PFSK-1 (cell line): ENCODE results near the gene ATL2.

Source experiments
- FOXP2 ChIP-seq: optimal IDR thresholded peaks from 2 replicates; pipeline ENCODE3; 2011; ENCODE audit warnings: borderline replicate concordance, control low read depth, inconsistent platforms; ENCODE audit not compliant: insufficient read depth; ENCODE audit errors: extremely low read length, extremely low read depth
- POLR2AphosphoS5 ChIP-seq: IDR thresholded peaks from 2 replicates; pipeline ENCODE4 v1.6.1; 2012; ENCODE audit warnings: low read depth, mild to moderate bottlenecking, control low read depth, low read length, moderate library complexity
- REST ChIP-seq, 2 experiments: IDR thresholded peaks; 2 replicates each; pipeline versions ENCODE4 v1.6.1 to v1.8.0; 2011 to 2012; ENCODE audit warnings: low read depth in 2 of 2, low read length in 2 of 2, control low read depth in 1 of 2, inconsistent platforms in 1 of 2, mild to moderate bottlenecking in 1 of 2, moderate library complexity in 1 of 2; ENCODE audit not compliant: insufficient read depth in 1 of 2
- SIN3A ChIP-seq: IDR thresholded peaks from 2 replicates; pipeline ENCODE4 v1.6.1; 2012; ENCODE audit warnings: mild to moderate bottlenecking, low read length, moderate library complexity, borderline replicate concordance; ENCODE audit not compliant: insufficient read depth
- TAF1 ChIP-seq: IDR thresholded peaks from 2 replicates; pipeline ENCODE4 v1.6.1; 2012; ENCODE audit warnings: low read length, control low read depth, borderline replicate concordance; ENCODE audit not compliant: insufficient read depth

The ATL2 gene

DNA sequence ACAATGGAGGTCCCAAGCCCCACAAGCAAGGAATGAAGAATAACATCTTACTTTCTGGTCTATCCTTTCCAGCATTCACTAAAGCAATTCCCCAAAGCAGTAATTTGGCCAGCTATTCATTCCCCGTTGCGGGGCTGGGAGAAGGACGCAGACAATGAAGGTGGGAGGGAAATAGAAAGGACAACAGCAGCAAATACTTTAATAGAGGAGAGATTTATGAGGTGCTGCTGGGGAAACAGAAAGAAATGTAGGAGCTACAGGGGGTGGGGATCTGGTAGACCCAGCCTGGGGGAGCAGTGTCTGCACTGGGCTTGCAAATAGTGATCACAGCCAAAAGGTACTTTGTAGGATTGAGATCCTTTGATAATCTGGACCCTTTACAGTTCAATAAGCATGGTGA lies 13.9 kb upstream of the ATL2 start:
- TF ChIP-seq TAF1 (no peak), SIN3A (no peak), POLR2AphosphoS5 (no peak), FOXP2 (no peak), REST (IDR thresholded peaks at IDR 0.05; ENCODE audit: insufficient read depth in 1 of 2, low read depth in 2 of 2, low read length in 2 of 2) (no peak)

- TF ChIP-seq SIN3A (no peak), REST (IDR thresholded peaks at IDR 0.05; ENCODE audit: insufficient read depth in 1 of 2, low read depth in 2 of 2, low read length in 2 of 2) (no peak), POLR2AphosphoS5 (no peak), FOXP2 (no peak), TAF1 (no peak)
Measured at GRCh38 chr2:38387887-38388286, 10.8 kb upstream of the ATL2 start.

GRCh38 chr2:38386821-38387220 lies 9.7 kb upstream of the ATL2 start:
- TF ChIP-seq REST (IDR thresholded peaks at IDR 0.05; ENCODE audit: insufficient read depth in 1 of 2, low read depth in 2 of 2, low read length in 2 of 2) (no peak), TAF1 (no peak), SIN3A (no peak), FOXP2 (no peak), POLR2AphosphoS5 (no peak)

DNA sequence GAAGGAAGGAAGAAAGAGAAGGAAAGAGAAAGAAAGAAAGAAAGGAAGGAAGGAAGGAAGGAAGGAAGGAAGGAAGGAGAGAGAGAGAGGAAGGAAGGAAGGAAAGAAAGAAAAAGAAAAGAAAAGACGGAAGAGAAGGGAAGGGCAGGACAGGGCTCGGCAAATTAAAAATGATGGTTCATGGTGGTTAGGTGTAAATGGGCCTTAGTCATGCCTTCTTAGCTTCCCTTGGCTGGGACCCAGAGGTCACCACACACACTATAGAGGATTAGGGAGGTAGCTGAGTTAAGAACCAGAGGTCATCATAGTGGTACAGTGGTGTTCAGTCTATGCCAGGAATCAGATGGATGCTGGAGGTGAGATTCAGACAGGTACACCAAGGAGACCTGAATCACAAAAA lies 9.3 kb upstream of the ATL2 start:
- TF ChIP-seq TAF1 (no peak), POLR2AphosphoS5 (no peak), REST (IDR thresholded peaks at IDR 0.05; ENCODE audit: insufficient read depth in 1 of 2, low read depth in 2 of 2, low read length in 2 of 2) (no peak), SIN3A (no peak), FOXP2 (no peak)

- no peak for TF ChIP-seq POLR2AphosphoS5
- TF ChIP-seq REST (IDR thresholded peaks at IDR 0.05; ENCODE audit: insufficient read depth in 1 of 2, low read depth in 2 of 2, low read length in 2 of 2), result no peak
- no peak for TF ChIP-seq FOXP2
- no peak for TF ChIP-seq SIN3A
- TF ChIP-seq TAF1, result no peak
Measured at GRCh38 chr2:38384338-38384737, 7.3 kb upstream of the ATL2 start.
